ENCODE data around the gene GOLGA3. TPM values are rescaled to one million over a fixed set of nuclear protein-coding genes. Genes with fewer than 3 reads are reported as not detected.
"Not testable (repeated sequence)": the region's sequence is repeated elsewhere in the genome, so short reads cannot be mapped to it uniquely, and the experiment has no call there.

The GOLGA3 gene
- total RNA-seq, 1 experiment from 2014 or later: 94.9 TPM

DNA sequence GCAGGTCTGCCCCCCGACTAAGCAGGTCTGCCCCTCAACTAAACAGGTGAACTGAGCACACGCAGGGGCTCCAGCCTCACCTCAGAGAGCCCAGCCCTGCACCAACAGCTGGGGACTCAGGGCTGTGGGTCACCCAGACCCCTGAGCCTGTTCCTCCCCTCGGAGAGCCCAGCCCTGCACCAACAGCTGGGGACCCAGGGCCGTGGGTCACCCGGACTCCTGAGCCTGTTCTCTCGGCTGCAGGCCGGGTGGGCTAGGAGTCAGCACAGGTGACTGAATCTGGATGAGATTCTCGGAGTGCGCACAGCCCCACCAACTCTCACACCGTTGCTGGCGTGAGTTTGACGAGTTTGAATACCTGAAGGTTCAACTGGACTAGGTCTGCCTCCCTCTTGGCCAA, 46.7 kb downstream of the GOLGA3 start:
- Mint-ChIP-seq H3K4me1 (ENCODE audit: insufficient read depth, unreplicated experiment) (no peaks in the 10 kb centered on the region), H3K9me3 (ENCODE audit: unreplicated experiment) (no peaks in the 10 kb centered on the region)
- BruUV-seq (replicated peaks): no TSS peak

GRCh38 chr12:132779781-132780353, 48.8 kb downstream of the GOLGA3 start:
- H3K9me3 Mint-ChIP-seq (ENCODE audit: unreplicated experiment): no peaks in the 10 kb centered on the region
- no TSS peak for BruUV-seq (replicated peaks)
- H3K27me3 Mint-ChIP-seq (ENCODE audit: insufficient read depth, unreplicated experiment): no peaks in the 10 kb centered on the region
- no peak for DNase-seq (ENCODE audit: unreplicated experiment)
- CTCF ChIA-PET: no interaction called here
- no peak overlapping the region for H3K4me3 Mint-ChIP-seq (ENCODE audit: unreplicated experiment)
- no peak overlapping the region for H3K27ac Mint-ChIP-seq (ENCODE audit: low read depth, unreplicated experiment)
- POLR2A ChIA-PET: no interaction called here
- intact Hi-C loops (cut with micrococcal nuclease): no loop called here
- H3K36me3 Mint-ChIP-seq (ENCODE audit: insufficient read depth, unreplicated experiment): peaks cover 97% of the 10 kb centered on the region
- TF ChIP-seq, protein P1, sequence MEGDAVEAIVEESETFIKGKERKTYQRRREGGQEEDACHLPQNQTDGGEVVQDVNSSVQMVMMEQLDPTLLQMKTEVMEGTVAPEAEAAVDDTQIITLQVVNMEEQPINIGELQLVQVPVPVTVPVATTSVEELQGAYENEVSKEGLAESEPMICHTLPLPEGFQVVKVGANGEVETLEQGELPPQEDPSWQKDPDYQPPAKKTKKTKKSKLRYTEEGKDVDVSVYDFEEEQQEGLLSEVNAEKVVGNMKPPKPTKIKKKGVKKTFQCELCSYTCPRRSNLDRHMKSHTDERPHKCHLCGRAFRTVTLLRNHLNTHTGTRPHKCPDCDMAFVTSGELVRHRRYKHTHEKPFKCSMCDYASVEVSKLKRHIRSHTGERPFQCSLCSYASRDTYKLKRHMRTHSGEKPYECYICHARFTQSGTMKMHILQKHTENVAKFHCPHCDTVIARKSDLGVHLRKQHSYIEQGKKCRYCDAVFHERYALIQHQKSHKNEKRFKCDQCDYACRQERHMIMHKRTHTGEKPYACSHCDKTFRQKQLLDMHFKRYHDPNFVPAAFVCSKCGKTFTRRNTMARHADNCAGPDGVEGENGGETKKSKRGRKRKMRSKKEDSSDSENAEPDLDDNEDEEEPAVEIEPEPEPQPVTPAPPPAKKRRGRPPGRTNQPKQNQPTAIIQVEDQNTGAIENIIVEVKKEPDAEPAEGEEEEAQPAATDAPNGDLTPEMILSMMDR (IDR thresholded peaks at IDR 0.05; ENCODE audit: unreplicated experiment): no peak
- H3K4me1 Mint-ChIP-seq (ENCODE audit: insufficient read depth, unreplicated experiment): no peaks in the 10 kb centered on the region

More for the DNA sequence above, 46.7 kb downstream of the GOLGA3 start:
- POLR2A ChIA-PET: interaction anchor here (1.2 kb wide), 1 partner anchor 22 kb away, joined by 7 read pairs; no protein-coding TSS in a partner anchor
- TF ChIP-seq, protein P1 (IDR thresholded peaks at IDR 0.05; ENCODE audit: unreplicated experiment): no peak
- no peak for DNase-seq (ENCODE audit: unreplicated experiment)
- CTCF ChIA-PET: interaction anchor here (0.6 kb wide), 1 partner anchor 142 kb away, joined by 3 read pairs; no protein-coding TSS in a partner anchor
- H3K36me3 Mint-ChIP-seq (ENCODE audit: insufficient read depth, unreplicated experiment): peaks cover 95% of the 10 kb centered on the region
- intact Hi-C loops (cut with micrococcal nuclease): no loop called here
- no peak overlapping the region for H3K4me3 Mint-ChIP-seq (ENCODE audit: unreplicated experiment)
- no peaks in the 10 kb centered on the region for H3K27me3 Mint-ChIP-seq (ENCODE audit: insufficient read depth, unreplicated experiment)
- H3K27ac Mint-ChIP-seq (ENCODE audit: low read depth, unreplicated experiment): no peak overlapping the region

DNA sequence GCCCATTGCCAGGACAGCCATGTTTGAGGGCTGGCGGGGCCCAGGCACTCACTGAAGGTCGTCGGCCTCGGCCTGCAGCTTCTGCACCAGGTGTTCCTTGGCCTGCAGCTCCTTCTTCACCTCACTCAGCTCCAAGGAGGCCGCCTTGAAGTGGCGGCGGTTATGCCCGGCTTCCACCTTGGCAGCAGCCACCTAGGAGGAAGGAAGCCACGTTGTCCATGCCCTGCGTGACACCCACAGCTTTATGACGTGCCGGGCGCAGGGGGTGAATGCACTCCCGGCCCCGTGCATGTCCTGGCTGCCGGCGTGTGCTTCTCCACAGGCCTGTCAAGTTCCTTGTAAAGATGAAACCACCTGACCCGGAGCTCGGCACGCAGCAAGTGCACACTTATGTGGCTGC, 51.1 kb downstream of the GOLGA3 start:
- ChIA-PET CTCF (no interaction called here), POLR2A (interaction anchor here (0.7 kb wide), 1 partner anchor 45 kb away, joined by 5 read pairs; no protein-coding TSS in a partner anchor)
- no peak overlapping the region for H3K4me3 Mint-ChIP-seq (ENCODE audit: unreplicated experiment)
- TF ChIP-seq, protein P1 (IDR thresholded peaks at IDR 0.05; ENCODE audit: unreplicated experiment): no peak
- intact Hi-C loops (cut with micrococcal nuclease): no loop called here
- DNase-seq (ENCODE audit: unreplicated experiment): no peak
- H3K27me3 Mint-ChIP-seq (ENCODE audit: insufficient read depth, unreplicated experiment): no peaks in the 10 kb centered on the region
- BruUV-seq (replicated peaks): no TSS peak
- H3K27ac Mint-ChIP-seq (ENCODE audit: low read depth, unreplicated experiment): no peak overlapping the region
- no peaks in the 10 kb centered on the region for H3K9me3 Mint-ChIP-seq (ENCODE audit: unreplicated experiment)
- H3K36me3 Mint-ChIP-seq (ENCODE audit: insufficient read depth, unreplicated experiment): peaks cover 90% of the 10 kb centered on the region
- no peaks in the 10 kb centered on the region for H3K4me1 Mint-ChIP-seq (ENCODE audit: insufficient read depth, unreplicated experiment)

DNA sequence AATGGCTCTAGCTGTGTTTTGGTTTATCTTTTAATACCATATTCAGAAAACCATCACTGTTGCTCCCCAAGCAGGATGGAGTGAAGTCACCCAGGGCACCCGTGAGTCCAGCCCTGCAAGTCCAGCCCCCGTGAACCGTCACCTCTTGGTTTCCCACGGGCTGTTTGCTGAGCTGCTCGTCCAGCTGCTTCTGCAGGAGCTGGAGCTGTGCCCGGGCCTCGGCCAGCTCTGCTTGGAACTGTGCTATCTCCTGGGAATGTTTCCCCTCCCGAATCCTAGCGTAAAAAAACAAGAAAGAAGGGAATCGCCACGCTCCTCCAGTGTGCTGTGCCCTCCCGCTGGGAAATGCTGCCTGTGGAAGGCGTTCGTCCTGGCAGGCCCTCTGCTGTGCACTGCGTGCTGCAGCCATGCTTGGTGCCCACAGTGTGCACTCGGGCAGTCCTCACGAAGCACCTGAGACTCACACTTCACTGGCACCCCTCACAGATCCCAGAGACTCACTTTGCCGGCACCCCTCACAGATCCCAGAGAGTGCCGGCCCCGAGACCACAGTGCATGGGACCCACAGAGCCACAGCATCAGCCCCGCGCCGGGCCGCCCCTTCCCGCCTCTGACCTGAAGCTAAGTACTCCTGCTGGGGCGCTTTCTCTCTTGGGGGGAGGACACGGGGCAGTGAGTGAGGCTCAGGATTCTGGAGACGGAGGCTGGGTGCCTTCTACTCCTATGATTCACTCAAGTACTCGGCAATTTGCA, 51.7 kb downstream of the GOLGA3 start:
- peaks cover 90% of the 10 kb centered on the region for H3K36me3 Mint-ChIP-seq (ENCODE audit: insufficient read depth, unreplicated experiment)
- CTCF ChIA-PET: interaction anchor here (0.5 to 0.6 kb wide), 2 partner anchors 31 to 492 kb away, joined by 3 read pairs; no protein-coding TSS in a partner anchor
- TF ChIP-seq, protein P1 (IDR thresholded peaks at IDR 0.05; ENCODE audit: unreplicated experiment): no peak
- POLR2A ChIA-PET: interaction anchor here (0.7 kb wide), 1 partner anchor 45 kb away, joined by 5 read pairs; no protein-coding TSS in a partner anchor
- BruUV-seq (replicated peaks): no TSS peak
- H3K27ac Mint-ChIP-seq (ENCODE audit: low read depth, unreplicated experiment): no peak overlapping the region
- H3K9me3 Mint-ChIP-seq (ENCODE audit: unreplicated experiment): no peaks in the 10 kb centered on the region
- DNase-seq (ENCODE audit: unreplicated experiment): no peak
- no peaks in the 10 kb centered on the region for H3K4me1 Mint-ChIP-seq (ENCODE audit: insufficient read depth, unreplicated experiment)
- intact Hi-C loops (cut with micrococcal nuclease): no loop called here
- no peak overlapping the region for H3K4me3 Mint-ChIP-seq (ENCODE audit: unreplicated experiment)
- H3K27me3 Mint-ChIP-seq (ENCODE audit: insufficient read depth, unreplicated experiment): no peaks in the 10 kb centered on the region

GRCh38 chr12:132776230-132776625, 52.4 kb downstream of the GOLGA3 start:
- H3K4me3 Mint-ChIP-seq (ENCODE audit: unreplicated experiment); H3K27me3 Mint-ChIP-seq (ENCODE audit: insufficient read depth, unreplicated experiment); H3K27ac Mint-ChIP-seq (ENCODE audit: low read depth, unreplicated experiment); H3K9me3 Mint-ChIP-seq (ENCODE audit: unreplicated experiment); DNase-seq (ENCODE audit: unreplicated experiment); BruUV-seq (replicated peaks); intact Hi-C loops (cut with micrococcal nuclease); POLR2A ChIA-PET; H3K4me1 Mint-ChIP-seq (ENCODE audit: insufficient read depth, unreplicated experiment): not testable (repeated sequence)
- CTCF ChIA-PET: interaction anchor here (0.6 kb wide), 1 partner anchor 491 kb away, joined by 3 read pairs; no protein-coding TSS in a partner anchor
- peaks cover 93% of the 10 kb centered on the region for H3K36me3 Mint-ChIP-seq (ENCODE audit: insufficient read depth, unreplicated experiment)

Measured in MCF 10A (cell line).